HG03175 (cell line): ENCODE results near the gene ATP6V0C.

ENCODE experiments used
- ATAC-seq: cut with Tn5 transposase; IDR thresholded peaks from one replicate; pipeline ENCODE4 v1.9.1; 2021; ENCODE audit warnings: mild to moderate bottlenecking, moderate library complexity; ENCODE audit not compliant: unreplicated experiment

Gene ATP6V0C

DNA sequence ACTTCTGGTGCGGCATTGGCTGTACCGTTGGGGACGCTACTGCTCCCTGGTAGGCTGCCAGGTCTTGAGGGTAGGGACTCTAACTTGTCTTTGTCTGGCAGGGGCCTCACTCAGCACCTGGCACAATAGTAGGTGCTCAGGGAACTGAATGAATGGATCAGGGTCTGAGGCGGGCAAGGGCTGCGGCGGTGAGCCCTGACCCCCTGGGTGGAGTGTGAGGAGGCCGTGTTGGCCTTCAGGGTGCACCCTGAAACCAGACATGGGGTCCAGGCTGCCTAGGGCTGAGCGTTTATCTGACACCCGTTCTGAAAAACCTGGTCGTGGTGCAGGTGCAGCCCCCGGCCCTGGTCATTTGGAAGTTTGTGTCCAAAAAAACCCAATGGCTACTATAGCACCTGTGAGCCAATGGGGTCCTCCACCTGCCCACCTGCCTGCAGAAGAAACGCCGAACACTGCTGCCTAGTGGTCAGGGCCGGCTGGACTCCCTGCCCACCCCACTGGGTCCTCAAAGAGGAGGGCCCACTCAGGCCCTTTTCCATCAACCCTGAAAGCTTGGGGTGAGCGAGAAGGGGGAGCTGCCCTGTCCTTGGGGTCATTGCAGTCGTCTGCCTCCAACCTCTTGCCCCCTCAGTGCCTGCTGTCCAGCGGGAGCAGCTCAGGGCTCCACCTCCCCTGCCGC is 4.9 kb upstream of the ATP6V0C start:
- ATAC-seq, result no peak

DNA sequence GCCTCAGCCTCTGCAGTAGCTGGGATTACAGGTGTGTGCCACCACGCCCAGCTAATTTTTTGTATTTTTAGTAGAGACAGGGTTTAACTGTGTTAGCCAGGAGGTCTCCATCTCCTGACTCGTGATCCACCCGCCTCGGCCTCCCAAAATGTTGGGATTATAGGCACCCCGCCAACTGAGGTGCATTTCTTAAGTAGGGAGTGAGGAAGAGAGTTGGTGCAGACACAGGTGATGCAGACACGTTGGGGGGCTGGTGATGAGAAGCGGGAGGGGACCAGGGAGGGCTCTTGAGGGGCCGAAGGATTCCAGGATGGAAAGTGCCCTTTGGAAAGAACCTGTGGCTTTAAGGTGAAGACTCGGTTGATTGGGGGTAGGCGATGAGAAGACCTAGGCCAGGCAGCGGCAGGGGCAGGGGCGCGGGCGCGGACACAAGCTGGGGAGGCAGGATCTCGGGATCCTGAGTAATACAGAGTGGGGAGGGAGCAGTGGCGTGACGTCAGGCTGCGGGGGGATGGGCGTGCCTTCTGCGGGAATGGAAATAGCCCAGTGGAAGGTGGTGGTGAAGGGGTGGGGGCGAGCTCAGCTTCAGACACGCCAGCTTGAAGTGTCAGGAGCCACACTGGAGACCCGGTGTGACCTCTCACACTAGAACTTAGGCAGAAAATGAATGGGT is 2.5 kb upstream of the ATP6V0C start:
- ATAC-seq, result no peak

DNA sequence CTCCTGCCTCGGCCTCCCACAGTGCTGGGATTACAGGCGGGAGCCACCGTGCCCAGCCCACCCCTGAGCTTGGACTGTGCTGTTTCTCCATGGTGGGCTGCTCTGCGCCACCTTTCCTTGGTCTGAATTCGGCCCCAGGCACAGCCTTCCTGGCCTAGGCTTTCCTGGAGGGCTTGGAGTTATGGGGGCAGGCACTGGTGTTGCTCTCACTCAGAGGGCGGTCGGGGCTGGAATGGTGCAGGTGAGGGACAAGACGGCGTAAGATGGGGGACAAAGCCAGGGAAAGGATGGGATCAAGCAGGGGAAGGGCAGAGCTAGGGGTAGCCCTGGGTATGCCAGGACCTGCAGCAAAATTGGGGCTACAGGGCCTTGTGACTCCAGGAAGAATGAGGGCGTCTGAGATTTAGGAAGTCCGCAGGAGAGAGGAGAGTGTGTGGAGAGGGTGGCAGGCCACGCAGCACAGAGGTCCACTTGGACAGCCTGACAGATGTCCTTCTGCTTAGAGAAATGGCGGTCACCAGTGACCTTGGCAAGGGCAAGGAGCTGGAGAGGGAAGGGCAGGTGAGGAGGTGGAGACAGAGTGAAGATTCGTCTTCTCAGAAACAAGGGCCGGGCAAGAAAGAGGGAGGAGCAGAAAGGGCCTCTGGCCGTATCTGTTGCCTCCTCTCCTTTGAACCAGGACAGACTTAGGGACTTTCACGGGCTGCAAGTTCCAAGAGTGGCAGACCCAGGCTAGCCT is 1.6 kb upstream of the ATP6V0C start:
- no peak for ATAC-seq

DNA sequence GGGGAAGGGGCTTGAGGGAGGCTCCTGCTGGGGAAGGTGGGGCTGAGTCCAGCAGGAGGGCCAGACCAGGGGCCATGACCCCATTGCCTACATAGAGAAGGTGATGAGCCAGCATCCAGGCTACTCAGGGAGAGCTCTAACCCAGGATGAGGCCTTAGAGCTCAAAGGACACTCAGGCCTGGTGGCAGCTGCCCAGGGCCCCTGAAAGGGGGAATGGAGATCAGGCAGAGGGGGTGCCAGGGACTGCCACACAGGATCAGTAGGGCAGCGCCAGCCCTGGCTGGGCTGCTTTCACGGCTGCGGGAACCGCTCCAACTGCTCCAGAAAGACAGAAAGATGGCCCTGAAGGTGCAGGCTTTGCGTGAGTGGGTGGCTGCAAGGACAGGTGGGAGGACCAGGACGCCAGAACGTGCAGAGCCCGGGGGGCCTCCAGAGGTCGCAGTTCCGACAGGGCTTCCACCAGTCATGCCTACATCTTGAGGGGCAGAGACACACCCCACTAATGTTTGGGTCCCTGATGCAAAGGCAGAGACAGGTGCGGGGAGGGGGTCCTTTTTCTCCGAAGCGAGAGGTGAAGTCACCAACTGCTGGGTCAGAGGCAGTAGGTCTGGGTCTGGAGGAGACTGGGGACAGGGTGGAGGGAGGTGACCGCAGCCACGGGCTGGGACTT is 882 bp upstream of the ATP6V0C start:
- no peak for ATAC-seq

DNA sequence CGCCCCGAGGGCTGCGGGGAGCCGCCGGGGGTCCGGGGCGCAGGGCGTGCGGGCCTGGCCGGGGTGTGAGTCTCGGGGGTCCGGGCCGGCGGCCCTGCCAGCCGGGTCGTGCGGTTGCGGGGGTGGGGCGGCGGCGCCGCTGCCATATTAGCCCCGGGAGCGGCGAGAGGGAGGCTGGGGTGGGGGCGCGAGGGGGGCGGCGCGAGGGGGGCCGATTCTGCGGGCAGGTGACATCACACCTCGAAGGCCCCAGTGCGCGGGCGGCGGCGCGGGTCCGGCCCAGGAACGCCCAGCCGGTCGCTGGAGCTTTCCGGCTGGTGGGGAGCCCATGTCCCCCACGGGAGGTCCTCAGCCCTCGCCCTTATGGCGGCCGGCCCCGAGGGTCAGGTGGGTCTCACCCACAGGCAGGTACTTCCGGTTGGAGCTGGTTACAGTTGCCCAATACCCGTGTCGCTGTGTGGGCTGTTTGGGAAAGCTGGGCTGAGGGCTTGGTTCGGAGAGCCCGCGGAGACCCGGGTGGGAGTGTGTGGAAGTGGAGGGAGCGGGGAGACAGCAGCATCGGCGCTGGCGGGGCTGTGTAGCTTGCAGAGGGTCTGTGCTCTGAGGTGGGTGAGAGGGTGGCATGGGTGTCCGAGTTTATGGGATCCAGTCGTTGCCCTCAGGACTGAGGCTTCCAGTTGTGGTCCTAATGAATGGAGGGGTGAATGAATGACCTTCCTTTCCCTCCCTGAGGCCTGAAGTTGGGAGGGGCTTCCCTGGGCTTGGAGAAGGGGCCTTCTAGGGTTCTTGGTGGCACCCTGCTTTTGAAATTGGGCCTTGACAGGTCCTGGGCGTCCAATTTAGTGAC is 804 bp downstream of the ATP6V0C start:
- ATAC-seq, result no peak

DNA sequence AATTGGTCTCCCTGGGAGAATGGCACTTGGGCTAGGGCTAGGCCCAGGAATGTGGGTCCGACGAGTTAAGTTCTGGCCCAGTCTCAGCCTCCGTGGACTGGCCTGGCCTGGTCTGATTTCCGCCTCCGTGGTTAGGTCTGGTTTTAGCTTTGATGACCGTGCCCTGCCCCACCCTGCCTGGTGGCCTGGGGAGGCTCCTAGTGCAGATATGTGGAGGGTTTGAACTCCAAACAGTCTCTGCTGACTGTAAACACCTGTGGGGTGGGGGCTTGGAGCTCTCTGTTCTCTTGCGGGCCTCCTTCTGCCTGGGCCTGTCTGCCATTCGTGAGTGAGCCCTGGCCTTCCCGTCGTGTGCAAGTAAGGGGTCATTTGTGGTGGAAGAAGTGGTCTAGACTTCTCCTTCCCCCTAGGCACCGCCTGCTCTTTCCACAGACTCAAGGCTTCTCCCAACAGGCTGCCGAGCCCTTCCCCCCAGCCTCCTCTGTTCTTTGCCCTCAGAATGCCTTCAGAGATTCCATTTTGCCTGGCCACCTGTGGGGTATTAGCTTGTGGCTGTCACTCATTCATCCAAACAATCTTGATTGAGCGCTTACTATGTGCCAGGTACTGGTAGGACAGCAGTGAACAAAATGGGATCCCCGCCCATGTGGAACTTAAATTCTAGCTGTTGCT is 1.6 kb downstream of the ATP6V0C start:
- no peak for ATAC-seq

DNA sequence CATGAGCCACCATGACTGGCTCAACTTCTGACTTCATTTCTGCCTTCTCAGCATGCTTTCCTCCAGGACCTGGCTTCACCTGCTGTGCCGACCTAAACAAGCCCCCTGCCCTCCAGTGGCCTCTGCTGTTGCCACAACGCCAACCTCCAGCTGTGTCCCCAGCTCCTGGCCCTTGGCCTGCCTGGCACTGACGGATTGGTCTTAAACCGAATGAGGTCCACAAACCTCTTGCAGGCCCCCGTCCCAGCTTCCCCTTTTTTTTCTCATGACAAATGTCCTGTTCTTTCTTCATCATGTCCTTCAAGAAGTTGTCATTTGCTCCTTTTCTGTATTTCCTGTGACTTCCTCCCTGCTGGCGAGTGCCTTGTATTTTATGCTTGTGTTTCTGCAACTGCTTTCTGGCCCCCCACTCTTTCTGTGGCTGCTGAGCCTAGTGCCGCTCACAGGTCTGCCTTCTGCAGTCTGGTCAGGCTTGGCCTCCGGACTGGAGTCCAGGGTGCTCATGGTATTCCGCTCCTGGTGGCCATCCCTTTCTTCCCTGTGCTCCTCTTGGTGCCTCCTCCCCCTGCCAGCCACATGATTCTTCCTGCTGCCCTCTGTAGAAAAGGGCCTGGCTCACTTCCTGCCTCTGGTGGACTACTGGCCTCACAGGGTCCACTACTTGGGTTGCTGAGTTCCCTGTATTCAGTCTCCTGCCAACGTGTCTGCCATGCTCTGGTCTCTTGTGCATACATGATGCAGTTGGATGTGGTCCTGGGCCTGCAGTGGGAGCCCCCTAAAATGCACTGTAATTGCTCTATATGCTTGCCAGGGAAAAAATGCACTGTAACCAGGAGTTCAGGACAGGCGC is 2.9 kb downstream of the ATP6V0C start:
- ATAC-seq, result no peak

DNA sequence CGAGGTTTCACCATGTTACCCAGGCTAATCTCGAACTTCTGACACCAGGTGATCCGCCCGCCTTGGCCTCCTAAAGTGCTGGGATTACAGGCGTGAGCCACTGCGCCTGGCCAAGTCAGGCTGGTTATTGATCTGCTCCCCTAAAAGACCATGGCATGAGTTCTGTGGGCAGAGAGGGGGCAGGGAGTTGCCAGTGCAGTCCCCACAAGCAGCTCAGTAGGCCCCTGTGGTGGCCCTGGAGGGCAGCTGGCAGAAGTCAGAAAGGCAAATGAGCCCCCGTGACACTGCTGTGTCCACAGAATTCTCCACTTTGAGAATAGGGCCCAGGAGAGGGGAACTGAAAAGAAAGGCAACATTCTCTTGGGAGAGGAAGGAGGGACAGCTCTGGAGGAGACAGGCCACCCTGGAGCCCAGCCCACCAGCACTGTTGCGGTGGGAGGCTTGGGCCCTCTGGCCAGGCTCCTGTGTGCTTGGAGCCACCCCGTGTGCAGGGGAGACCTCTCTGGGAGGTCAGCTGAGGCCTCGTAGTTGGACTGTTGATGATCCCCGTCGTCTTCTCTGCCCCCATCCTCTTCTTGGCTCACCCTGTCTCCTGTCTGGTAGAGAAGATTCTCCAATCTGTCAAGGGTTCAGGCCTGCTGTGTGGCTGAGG is 4.3 kb downstream of the ATP6V0C start:
- ATAC-seq, result no peak

DNA sequence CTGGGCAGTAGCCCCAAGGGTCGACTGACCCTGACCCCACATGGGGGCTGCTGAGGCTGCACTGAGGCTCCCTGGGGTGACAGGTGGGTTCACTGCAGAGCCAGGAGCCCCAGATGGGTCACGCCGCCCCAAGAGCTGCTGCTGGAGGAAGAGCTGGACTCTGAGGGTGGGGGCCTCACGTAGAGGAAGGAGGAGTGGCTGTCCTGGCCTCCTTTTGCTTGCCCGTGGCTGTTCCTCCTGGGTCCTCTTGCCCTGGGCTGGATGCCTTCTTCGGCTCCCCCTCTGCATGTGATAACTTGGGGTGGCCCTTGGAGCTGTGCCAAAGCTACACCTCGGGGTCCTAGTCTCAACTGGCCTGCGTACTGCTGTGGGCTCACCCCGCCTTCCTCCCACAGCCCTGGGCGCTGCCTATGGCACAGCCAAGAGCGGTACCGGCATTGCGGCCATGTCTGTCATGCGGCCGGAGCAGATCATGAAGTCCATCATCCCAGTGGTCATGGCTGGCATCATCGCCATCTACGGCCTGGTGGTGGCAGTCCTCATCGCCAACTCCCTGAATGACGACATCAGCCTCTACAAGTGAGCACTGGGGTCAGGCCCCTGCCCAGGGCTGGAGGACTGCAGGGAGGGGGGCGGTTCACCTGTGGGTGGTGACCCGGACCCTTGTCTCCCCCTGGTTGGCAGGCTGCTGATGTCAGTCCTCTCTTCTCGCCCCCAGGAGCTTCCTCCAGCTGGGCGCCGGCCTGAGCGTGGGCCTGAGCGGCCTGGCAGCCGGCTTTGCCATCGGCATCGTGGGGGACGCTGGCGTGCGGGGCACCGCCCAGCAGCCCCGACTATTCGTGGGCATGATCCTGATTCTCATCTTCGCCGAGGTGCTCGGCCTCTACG is 5.3 kb downstream of the ATP6V0C start:
- no peak for ATAC-seq

DNA sequence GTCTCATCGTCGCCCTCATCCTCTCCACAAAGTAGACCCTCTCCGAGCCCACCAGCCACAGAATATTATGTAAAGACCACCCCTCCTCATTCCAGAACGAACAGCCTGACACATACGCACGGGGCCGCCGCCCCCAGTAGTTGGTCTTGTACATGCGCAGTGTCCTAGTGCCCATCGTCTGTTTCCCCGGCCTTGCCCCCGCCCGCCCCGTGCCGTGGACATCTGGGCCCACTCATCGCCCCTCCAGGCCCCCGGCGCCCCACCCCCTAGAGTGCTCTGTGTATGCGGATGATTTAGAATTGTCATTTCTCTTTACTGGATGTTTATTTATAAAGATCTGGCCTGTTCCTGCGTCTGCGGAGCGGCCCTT is 5.9 kb downstream of the ATP6V0C start:
- ATAC-seq, result no peak

DNA sequence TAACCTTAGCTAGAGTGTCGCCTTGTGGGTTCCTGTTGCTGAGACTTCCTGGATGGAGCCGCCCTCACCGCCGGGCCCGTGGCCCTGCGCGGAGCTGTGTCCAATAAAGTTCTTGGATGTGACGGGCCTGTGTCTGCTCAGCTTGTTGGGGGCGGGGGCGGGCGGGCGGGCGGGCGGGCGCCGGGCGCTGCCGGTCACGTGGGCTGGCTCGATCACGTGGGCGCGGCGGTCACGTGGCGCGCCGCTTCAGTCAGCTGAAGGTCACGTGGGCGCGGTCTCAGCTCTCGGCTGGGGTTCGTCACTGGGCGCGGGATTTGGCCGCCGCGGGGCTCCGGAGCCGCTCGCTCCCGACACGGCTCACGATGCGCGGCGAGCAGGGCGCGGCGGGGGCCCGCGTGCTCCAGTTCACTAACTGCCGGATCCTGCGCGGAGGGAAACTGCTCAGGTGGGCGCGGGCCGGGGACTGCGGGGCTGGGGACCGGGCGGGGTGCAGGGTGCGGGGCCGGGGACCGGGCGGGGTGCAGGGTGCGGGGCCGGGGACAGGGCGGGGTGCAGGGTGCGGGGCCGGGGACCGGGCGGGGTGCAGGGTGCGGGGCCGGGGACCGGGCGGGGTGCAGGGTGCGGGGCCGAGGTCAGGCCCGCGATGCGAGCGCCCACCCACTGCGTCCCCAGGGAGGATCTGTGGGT is 6.5 kb downstream of the ATP6V0C start, which contains the start of gene AMDHD2:
TSS of gene AMDHD2 (plus strand) at position 275 of the 687 bp plus-strand sequence. CDS start at position 363, 88 bp downstream.
- ATAC-seq, result peak; percentile 56

DNA sequence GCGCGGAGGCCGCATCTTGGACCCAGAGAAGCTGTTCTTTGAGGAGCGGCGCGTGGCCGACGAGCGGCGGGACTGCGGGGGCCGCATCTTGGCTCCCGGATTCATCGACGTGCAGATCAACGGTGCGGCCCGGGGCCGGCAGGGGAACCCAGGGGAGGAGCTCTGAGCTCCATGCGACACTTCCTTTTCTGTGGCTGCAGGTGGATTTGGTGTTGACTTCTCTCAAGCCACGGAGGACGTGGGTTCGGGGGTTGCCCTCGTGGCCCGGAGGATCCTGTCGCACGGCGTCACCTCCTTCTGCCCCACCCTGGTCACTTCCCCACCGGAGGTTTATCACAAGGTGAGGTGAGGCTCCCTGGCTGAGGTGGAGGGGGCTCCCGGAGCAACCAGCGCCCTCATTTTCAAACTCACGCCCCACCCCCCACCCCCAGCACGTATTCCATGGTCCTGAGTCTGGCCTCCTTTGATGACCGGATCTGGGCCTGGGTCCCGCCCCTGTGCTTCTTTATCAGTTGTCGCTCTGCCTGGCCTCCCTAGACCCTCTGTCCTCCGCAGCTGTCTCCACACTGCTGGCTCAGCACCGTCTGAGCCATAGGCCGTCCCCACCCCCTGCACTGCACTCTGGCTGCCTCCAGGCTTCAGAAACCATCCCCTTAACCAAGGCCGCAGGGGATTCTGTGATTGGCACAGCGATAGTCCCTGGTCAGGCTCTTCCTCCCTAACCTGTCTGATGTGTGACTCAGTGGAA is 7.2 kb downstream of the ATP6V0C start:
- no peak for ATAC-seq

DNA sequence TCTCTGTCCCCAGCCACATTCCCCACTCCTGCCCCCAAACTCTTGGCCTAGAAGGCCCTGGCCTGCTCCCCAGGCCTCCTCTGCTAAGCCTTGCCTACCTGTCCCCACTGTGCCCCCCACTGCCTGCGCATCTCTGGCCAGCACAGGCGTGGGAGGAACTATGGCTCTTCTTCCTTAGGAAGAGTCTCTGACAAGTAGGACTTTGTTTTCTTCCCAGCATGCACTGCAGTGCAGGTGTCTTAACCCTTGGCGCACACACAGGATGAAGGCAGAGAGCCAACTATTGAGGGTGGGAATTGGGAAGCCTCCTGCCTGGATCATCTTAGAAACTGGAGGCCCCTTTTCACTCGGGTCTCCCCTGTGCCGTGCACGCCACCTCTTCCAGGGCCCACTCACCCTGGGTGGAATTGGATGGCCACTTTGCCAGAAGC is 10.1 kb downstream of the ATP6V0C start:
- no peak for ATAC-seq

DNA sequence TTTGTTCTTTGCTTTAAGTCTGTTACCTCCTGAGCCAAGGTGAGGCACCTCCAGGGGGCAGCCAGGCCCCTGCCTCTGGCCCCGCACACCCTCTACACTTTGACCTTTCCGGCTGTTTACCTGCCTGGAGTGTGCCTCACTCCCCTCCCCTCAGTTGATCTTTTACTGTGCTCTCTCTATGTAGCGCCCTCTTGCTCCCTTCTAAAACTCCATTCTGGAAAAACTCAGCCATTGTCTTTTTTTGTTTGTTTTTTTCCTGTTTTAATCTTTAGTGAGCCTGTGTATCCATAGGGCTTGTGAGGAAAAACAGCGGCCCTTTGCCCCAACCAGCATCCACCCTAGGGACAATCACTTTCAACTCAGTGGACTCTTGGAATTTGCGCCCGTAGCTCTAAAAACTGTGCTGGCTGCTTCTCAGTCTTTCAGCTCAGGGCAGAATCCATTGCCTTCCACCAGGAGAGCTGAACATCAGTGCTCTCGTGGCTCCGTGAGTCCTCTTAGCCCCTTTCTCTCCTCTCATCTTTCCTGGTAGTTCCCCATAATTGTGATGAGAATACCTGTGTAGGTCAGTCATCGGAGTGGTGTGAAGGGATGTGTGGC is 10.7 kb downstream of the ATP6V0C start:
- ATAC-seq, result no peak

DNA sequence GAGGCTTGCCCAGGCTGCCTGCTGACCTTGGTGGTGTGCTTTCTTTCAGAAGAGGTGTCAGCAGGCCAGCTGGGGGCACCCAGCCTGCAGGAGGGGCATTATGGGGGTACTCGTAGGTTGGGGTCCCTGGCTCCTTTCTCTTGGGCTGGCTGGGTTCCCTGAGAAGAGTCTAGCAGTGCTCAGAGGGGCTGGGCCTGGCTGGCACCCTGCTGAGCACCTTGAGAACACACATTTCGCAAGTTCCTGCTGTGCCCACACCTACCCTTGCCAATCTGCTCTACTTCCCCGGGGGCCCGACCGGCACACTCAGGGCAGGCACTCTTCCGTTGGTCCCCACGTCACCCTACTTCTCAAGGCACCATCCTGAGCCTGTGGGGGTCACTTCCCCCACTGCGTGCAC is 12.4 kb downstream of the ATP6V0C start:
- ATAC-seq, result no peak
